ENCODE results near the gene UBE2H.

Gene UBE2H

DNA sequence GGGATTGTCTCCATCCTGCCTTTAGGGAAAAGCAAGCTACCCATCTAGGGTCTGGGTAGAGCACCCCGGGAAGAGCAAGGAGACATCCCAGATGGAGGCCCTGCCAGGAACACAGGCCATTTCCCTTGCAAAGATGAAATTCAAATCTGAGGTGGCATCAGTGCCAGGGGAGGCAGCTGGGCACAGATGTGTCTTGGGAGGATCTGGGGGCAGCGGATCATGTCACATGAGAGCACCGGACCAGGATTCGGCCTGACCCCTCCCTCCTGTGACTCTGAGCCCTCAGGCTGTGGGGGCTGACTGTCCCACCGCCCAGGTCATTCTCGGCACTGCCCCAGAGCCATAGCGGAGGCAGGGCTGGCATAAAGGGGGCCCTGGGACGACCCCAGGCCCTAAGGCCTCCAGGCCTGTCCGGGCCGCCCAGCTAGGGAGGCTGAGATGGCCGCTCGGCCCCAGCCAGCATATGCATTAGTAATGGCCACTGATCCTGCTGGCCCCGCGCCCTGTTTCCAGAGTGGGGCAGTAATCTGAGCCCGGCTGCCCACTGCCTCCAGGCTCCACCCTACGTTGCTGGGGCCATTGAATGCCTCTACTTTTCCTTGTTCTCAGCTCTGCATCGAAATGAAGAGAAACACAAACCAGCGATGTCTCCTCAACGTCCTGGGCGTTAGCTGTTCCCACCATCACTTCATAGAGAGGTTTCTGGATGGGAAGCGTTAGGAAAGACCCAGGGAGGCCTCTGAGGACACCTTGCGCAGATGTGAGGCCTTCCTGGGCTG, 148.5 kb downstream of the UBE2H start:
- Histone ChIP-seq H3K27ac (ENCODE audit: extremely low read depth, low read depth, low read length) (no peak overlapping the region), H3K9me3 (ENCODE audit: control insufficient read depth, insufficient read depth, low read depth, low read length) (no peaks in the 10 kb centered on the region), H3K36me3 (ENCODE audit: control insufficient read depth in 2 of 2, insufficient read depth in 1 of 2, low read length in 2 of 2) (no peaks in the 10 kb centered on the region), H3K4me3 (ENCODE audit: low read depth, low read length) (no peak overlapping the region), H3K4me1 (ENCODE audit: control insufficient read depth, insufficient read depth, low read length) (no peaks in the 10 kb centered on the region)
- 0 out of 2 replicates have a peak, but pooled peaks have one; percentile 23 for TF ChIP-seq HIC1 (tag by site-specific recombination; IDR thresholded peaks at IDR 0.05)
- no peak for TF ChIP-seq ZNF624 (tag by site-specific recombination; IDR thresholded peaks at IDR 0.05)
- CTCF ChIA-PET = interaction anchor here (1.6 kb wide), 1 partner anchor 437 kb away, joined by 3 read pairs; no protein-coding TSS in a partner anchor
- POLR2A ChIA-PET = interaction anchor here (0.6 kb wide), 1 partner anchor 1430 kb away, joined by 3 read pairs; no protein-coding TSS in a partner anchor

- Histone ChIP-seq H3K36me3 (ENCODE audit: control insufficient read depth in 2 of 2, insufficient read depth in 1 of 2, low read length in 2 of 2) (no peaks in the 10 kb centered on the region), H3K9me3 (ENCODE audit: control insufficient read depth, insufficient read depth, low read depth, low read length) (no peaks in the 10 kb centered on the region), H3K27ac (ENCODE audit: extremely low read depth, low read depth, low read length) (no peak overlapping the region), H3K4me3 (ENCODE audit: low read depth, low read length) (no peak overlapping the region), H3K4me1 (ENCODE audit: control insufficient read depth, insufficient read depth, low read length) (no peaks in the 10 kb centered on the region)
- ChIA-PET POLR2A (no interaction called here), CTCF (no interaction called here)
- TF ChIP-seq ZNF654 (tag by site-specific recombination; IDR thresholded peaks at IDR 0.05; ENCODE audit: low read depth) (no peak), KLF10 (tag by site-specific recombination; IDR thresholded peaks at IDR 0.05) (no peak), SALL2 (tag by site-specific recombination; IDR thresholded peaks at IDR 0.05; ENCODE audit: borderline replicate concordance) (no peak), OSR2 (tag by site-specific recombination; IDR thresholded peaks at IDR 0.05) (no peak), ZNF660 (tag by site-specific recombination; IDR thresholded peaks at IDR 0.05) (no peak), ZNF549 (tag by site-specific recombination; IDR thresholded peaks at IDR 0.05) (no peak)
- TF ChIP-seq, protein P1, sequence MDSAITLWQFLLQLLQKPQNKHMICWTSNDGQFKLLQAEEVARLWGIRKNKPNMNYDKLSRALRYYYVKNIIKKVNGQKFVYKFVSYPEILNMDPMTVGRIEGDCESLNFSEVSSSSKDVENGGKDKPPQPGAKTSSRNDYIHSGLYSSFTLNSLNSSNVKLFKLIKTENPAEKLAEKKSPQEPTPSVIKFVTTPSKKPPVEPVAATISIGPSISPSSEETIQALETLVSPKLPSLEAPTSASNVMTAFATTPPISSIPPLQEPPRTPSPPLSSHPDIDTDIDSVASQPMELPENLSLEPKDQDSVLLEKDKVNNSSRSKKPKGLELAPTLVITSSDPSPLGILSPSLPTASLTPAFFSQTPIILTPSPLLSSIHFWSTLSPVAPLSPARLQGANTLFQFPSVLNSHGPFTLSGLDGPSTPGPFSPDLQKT (IDR thresholded peaks at IDR 0.05; ENCODE audit: borderline replicate concordance, low read depth, low read length) = no peak
Measured at GRCh38 chr7:129803546-129804081, 149.1 kb downstream of the UBE2H start.

- Histone ChIP-seq H3K27ac (ENCODE audit: extremely low read depth, low read depth, low read length) (no peak overlapping the region), H3K4me3 (ENCODE audit: low read depth, low read length) (no peak overlapping the region), H3K36me3 (ENCODE audit: control insufficient read depth in 2 of 2, insufficient read depth in 1 of 2, low read length in 2 of 2) (no peaks in the 10 kb centered on the region), H3K9me3 (ENCODE audit: control insufficient read depth, insufficient read depth, low read depth, low read length) (no peaks in the 10 kb centered on the region), H3K4me1 (ENCODE audit: control insufficient read depth, insufficient read depth, low read length) (no peaks in the 10 kb centered on the region)
- ChIA-PET CTCF (no interaction called here), POLR2A (no interaction called here)
- no peak for TF ChIP-seq ZNF311 (tag by site-specific recombination; IDR thresholded peaks at IDR 0.05; ENCODE audit: borderline replicate concordance)
- TF ChIP-seq HOXD13 (CRISPR knock-in tag; IDR thresholded peaks at IDR 0.05; ENCODE audit: borderline replicate concordance) = no peak
- TF ChIP-seq KLF1 (tag by site-specific recombination; IDR thresholded peaks at IDR 0.05) = peak; percentile 55; the same call in 1 of the 2 replicates
- TF ChIP-seq, protein P2, sequence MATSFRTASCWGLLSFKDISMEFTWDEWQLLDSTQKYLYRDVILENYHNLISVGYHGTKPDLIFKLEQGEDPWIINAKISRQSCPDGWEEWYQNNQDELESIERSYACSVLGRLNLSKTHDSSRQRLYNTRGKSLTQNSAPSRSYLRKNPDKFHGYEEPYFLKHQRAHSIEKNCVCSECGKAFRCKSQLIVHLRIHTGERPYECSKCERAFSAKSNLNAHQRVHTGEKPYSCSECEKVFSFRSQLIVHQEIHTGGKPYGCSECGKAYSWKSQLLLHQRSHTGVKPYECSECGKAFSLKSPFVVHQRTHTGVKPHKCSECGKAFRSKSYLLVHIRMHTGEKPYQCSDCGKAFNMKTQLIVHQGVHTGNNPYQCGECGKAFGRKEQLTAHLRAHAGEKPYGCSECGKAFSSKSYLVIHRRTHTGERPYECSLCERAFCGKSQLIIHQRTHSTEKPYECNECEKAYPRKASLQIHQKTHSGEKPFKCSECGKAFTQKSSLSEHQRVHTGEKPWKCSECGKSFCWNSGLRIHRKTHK (tag by site-specific recombination; IDR thresholded peaks at IDR 0.05) = no peak
- TF ChIP-seq, protein P3, sequence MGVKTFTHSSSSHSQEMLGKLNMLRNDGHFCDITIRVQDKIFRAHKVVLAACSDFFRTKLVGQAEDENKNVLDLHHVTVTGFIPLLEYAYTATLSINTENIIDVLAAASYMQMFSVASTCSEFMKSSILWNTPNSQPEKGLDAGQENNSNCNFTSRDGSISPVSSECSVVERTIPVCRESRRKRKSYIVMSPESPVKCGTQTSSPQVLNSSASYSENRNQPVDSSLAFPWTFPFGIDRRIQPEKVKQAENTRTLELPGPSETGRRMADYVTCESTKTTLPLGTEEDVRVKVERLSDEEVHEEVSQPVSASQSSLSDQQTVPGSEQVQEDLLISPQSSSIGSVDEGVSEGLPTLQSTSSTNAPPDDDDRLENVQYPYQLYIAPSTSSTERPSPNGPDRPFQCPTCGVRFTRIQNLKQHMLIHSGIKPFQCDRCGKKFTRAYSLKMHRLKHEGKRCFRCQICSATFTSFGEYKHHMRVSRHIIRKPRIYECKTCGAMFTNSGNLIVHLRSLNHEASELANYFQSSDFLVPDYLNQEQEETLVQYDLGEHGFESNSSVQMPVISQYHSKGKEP (tag by site-specific recombination; IDR thresholded peaks at IDR 0.05) = no peak
- TF ChIP-seq KLF9 (tag by site-specific recombination; IDR thresholded peaks at IDR 0.05; ENCODE audit: low read depth) = no peak
- TF ChIP-seq ZSCAN4 (tag by site-specific recombination; IDR thresholded peaks at IDR 0.05) = no peak
Measured at GRCh38 chr7:129801882-129802281, 150.9 kb downstream of the UBE2H start.

Data from HEK293 (cell line).